OCI-LY1 (cell line): ENCODE data around the gene PRM1.

Experiments used
- EZH2 ChIP-seq: fragments of 200-600 bp; sonication (generic), shearing (Covaris generic); IDR thresholded peaks from 2 replicates; pipeline ENCODE4 v1.8.0; 2017; ENCODE audit warnings: borderline replicate concordance, mixed run types, mild to moderate bottlenecking, antibody characterized with exemption, low read length, moderate library complexity, mixed read lengths
- TF ChIP-seq, protein P1 (sequence below): fragments of 200-600 bp; sonication (generic), shearing (Covaris generic); IDR thresholded peaks from 2 replicates; pipeline ENCODE4 v1.5.1; 2017; ENCODE audit warnings: mild to moderate bottlenecking, antibody characterized with exemption, low read length, moderate library complexity, mixed read lengths

DNA sequence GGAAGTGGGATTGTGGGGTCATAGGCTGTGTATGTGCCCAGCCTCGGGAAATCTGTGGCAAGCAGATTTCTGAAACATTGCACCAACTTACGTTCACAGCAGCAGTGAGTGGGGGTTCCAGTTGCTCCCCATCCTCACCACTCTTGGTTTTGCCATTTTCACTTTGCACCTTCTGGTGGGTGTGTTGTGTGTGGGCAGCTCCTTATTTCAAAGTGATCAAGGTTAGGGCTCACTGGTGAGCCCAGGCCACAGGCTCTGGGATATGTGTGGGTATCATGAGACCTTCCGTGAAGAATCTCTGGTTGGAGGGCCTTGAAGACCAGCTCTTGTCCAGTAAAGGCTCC is 29.5 kb upstream of the PRM1 start:
- TF ChIP-seq, protein P1, sequence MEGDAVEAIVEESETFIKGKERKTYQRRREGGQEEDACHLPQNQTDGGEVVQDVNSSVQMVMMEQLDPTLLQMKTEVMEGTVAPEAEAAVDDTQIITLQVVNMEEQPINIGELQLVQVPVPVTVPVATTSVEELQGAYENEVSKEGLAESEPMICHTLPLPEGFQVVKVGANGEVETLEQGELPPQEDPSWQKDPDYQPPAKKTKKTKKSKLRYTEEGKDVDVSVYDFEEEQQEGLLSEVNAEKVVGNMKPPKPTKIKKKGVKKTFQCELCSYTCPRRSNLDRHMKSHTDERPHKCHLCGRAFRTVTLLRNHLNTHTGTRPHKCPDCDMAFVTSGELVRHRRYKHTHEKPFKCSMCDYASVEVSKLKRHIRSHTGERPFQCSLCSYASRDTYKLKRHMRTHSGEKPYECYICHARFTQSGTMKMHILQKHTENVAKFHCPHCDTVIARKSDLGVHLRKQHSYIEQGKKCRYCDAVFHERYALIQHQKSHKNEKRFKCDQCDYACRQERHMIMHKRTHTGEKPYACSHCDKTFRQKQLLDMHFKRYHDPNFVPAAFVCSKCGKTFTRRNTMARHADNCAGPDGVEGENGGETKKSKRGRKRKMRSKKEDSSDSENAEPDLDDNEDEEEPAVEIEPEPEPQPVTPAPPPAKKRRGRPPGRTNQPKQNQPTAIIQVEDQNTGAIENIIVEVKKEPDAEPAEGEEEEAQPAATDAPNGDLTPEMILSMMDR, result no peak
- TF ChIP-seq EZH2, result no peak
